GM21786 (cell line): ENCODE data around the gene LILRB2.
"Not testable (repeated sequence)": the region's sequence is repeated elsewhere in the genome, so short reads cannot be mapped to it uniquely, and the experiment has no call there.

ENCODE experiments used
- ATAC-seq: cut with Tn5 transposase; IDR thresholded peaks from one replicate; pipeline ENCODE4 v1.9.1; 2021; ENCODE audit not compliant: unreplicated experiment

The LILRB2 gene

GRCh38 chr19:54273821-54274220, 7.1 kb downstream of the LILRB2 start:
- no peak for ATAC-seq

GRCh38 chr19:54272181-54272580, 8.7 kb downstream of the LILRB2 start:
- ATAC-seq: not testable (repeated sequence)

GRCh38 chr19:54271587-54271986, 9.3 kb downstream of the LILRB2 start:
- ATAC-seq: not testable (repeated sequence)

GRCh38 chr19:54271106-54271505, 9.8 kb downstream of the LILRB2 start:
- ATAC-seq: no peak

GRCh38 chr19:54268936-54269335, 12.0 kb downstream of the LILRB2 start:
- no peak for ATAC-seq

GRCh38 chr19:54266133-54266532, 14.8 kb downstream of the LILRB2 start:
- ATAC-seq: no peak

GRCh38 chr19:54262470-54262869, 18.4 kb downstream of the LILRB2 start:
- no peak for ATAC-seq

GRCh38 chr19:54262066-54262465, 18.8 kb downstream of the LILRB2 start:
- ATAC-seq: no peak

GRCh38 chr19:54257116-54257480, 23.8 kb downstream of the LILRB2 start, which contains the start of gene LILRB5:
Gene LILRB5 (minus strand): TSS chr19:54257273. CDS start chr19:54257193, 80 bp downstream.
- no peak for ATAC-seq

GRCh38 chr19:54256250-54257115, 24.4 kb downstream of the LILRB2 start:
- ATAC-seq: no peak

- no peak for ATAC-seq
Observed at GRCh38 chr19:54255105-54255775, 25.7 kb downstream of the LILRB2 start.

- ATAC-seq: no peak
Observed at GRCh38 chr19:54254195-54254906, 26.6 kb downstream of the LILRB2 start.

GRCh38 chr19:54253331-54254194, 27.3 kb downstream of the LILRB2 start:
- ATAC-seq: no peak

- ATAC-seq: no peak
Observed at GRCh38 chr19:54252845-54253244, 28.1 kb downstream of the LILRB2 start.

- no peak for ATAC-seq
Observed at GRCh38 chr19:54252243-54252642, 28.7 kb downstream of the LILRB2 start.

- ATAC-seq: no peak
Observed at GRCh38 chr19:54248016-54248601, 32.8 kb downstream of the LILRB2 start.

GRCh38 chr19:54247106-54247930, 33.6 kb downstream of the LILRB2 start:
- no peak for ATAC-seq

GRCh38 chr19:54245936-54246335, 35.0 kb downstream of the LILRB2 start:
- no peak for ATAC-seq

GRCh38 chr19:54243809-54244208, 37.1 kb downstream of the LILRB2 start:
- not testable (repeated sequence) for ATAC-seq
